Testis (tissue), 2 donors: ENCODE measurements around the gene PLA2G7.

Experiments
- POLR2A ChIP-seq: fragments of 450-650 bp; IDR thresholded peaks from one replicate; pipeline ENCODE4 v1.6.1; 2017; ENCODE audit warnings: antibody characterized with exemption, mild to moderate bottlenecking, moderate library complexity
- TF ChIP-seq, protein P1 (sequence below), 3 experiments: fragments of 450-650 bp in 2 of 3; fragments of 200-600 bp in 1 of 3; sonication (generic) in 1 of 3; IDR thresholded peaks; one replicate each; pipeline ENCODE4 v1.5.1; 2016 to 2019; ENCODE audit warnings: antibody characterized with exemption in 3 of 3, mild to moderate bottlenecking in 2 of 3, moderate library complexity in 1 of 3

DNA sequence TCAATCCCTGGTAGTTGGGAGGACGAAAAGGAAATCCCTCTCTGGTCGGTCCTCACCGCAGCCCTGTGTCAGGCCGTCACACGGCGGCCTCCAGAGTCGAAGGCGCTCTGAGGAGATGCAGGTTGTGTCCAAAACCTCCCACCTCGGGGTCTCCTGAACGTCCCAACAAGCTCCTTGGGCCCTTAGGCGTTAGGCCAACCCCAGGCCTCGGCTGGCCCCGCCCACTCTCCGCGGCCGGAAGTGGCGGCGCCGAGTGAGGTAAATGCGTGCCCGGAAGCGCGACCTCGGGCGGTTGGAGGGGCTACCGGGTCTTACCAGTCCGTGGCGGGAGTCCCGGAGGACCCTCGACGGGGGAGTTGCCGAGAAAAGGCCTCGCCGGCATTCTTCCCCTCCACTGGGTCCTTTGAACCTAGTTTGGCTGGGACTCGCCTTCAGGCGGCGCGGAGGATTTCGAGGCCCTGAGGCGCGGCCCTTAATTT, 47.5 kb downstream of the PLA2G7 start, which contains the start of gene TDRD6:
- TF ChIP-seq, protein P1, sequence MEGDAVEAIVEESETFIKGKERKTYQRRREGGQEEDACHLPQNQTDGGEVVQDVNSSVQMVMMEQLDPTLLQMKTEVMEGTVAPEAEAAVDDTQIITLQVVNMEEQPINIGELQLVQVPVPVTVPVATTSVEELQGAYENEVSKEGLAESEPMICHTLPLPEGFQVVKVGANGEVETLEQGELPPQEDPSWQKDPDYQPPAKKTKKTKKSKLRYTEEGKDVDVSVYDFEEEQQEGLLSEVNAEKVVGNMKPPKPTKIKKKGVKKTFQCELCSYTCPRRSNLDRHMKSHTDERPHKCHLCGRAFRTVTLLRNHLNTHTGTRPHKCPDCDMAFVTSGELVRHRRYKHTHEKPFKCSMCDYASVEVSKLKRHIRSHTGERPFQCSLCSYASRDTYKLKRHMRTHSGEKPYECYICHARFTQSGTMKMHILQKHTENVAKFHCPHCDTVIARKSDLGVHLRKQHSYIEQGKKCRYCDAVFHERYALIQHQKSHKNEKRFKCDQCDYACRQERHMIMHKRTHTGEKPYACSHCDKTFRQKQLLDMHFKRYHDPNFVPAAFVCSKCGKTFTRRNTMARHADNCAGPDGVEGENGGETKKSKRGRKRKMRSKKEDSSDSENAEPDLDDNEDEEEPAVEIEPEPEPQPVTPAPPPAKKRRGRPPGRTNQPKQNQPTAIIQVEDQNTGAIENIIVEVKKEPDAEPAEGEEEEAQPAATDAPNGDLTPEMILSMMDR (IDR thresholded peaks at IDR 0.05), result no peak
- no peak for TF ChIP-seq POLR2A
